ENCODE data around the gene CELF5.

DNA sequence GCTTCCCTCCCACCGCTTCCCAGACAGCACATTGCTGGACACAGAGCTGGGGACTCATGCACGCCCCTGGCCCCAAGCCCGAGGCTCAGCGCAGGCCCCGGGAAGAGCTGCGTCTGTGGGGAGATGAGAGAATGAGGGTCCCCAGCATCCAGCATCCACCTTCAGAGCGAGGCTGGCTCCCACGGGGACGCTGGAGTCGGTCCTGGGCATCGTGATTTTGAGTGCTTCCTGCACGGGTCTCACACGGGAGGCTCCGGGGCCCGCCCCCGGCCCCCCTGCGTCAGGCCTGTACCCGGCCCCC, 34.0 kb upstream of the CELF5 start:
- TF ChIP-seq, protein P1, sequence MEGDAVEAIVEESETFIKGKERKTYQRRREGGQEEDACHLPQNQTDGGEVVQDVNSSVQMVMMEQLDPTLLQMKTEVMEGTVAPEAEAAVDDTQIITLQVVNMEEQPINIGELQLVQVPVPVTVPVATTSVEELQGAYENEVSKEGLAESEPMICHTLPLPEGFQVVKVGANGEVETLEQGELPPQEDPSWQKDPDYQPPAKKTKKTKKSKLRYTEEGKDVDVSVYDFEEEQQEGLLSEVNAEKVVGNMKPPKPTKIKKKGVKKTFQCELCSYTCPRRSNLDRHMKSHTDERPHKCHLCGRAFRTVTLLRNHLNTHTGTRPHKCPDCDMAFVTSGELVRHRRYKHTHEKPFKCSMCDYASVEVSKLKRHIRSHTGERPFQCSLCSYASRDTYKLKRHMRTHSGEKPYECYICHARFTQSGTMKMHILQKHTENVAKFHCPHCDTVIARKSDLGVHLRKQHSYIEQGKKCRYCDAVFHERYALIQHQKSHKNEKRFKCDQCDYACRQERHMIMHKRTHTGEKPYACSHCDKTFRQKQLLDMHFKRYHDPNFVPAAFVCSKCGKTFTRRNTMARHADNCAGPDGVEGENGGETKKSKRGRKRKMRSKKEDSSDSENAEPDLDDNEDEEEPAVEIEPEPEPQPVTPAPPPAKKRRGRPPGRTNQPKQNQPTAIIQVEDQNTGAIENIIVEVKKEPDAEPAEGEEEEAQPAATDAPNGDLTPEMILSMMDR (IDR thresholded peaks at IDR 0.05), result no peak
- TF ChIP-seq POLR2A (IDR thresholded peaks at IDR 0.05), result no peak

Data from esophagus squamous epithelium (tissue), 4 donors.